LoVo (cell line): ENCODE results near the gene ENO4.
A peak's percentile ranks its signal among the peaks of the same experiment; 100 is the strongest.

ENCODE experiments used
- DNase-seq: peaks from one replicate; pipeline ENCODE4 v3.0.0-alpha.2; 2016; ENCODE audit warnings: low spot score

Gene ENO4

GRCh38 chr10:116849248-116850057 lies at the start of gene ENO4:
ENO4 (plus strand) TSS chr10:116849499; CDS start chr10:116849567, 68 bp downstream.
- peak; percentile 63 for DNase-seq

GRCh38 chr10:116800286-116800929 lies 48.9 kb upstream of the ENO4 start:
- DNase-seq: no peak

GRCh38 chr10:116801658-116802057 lies 47.6 kb upstream of the ENO4 start:
- DNase-seq: no peak

GRCh38 chr10:116802474-116802873 lies 46.8 kb upstream of the ENO4 start:
- DNase-seq: no peak

- no peak for DNase-seq
These were observed 46.4 kb upstream of the ENO4 start for GRCh38 chr10:116802876-116803275.

- no peak for DNase-seq
These were observed 45.6 kb upstream of the ENO4 start for GRCh38 chr10:116803451-116804249.

GRCh38 chr10:116808706-116809105 lies 40.6 kb upstream of the ENO4 start:
- DNase-seq: no peak

- DNase-seq: peak; percentile 19
These were observed 39.7 kb upstream of the ENO4 start for GRCh38 chr10:116809483-116810119.

- DNase-seq: no peak
These were observed 39.2 kb upstream of the ENO4 start for GRCh38 chr10:116810120-116810500.

- DNase-seq: no peak
These were observed 38.4 kb upstream of the ENO4 start for GRCh38 chr10:116810895-116811294.

GRCh38 chr10:116811691-116812090 lies 37.6 kb upstream of the ENO4 start:
- no peak for DNase-seq

GRCh38 chr10:116815641-116816415 lies 33.5 kb upstream of the ENO4 start:
- DNase-seq: no peak

- no peak for DNase-seq
These were observed 32.1 kb upstream of the ENO4 start for GRCh38 chr10:116817178-116817577.

GRCh38 chr10:116817780-116818343 lies 31.4 kb upstream of the ENO4 start:
- no peak for DNase-seq

GRCh38 chr10:116819999-116820677 lies 29.2 kb upstream of the ENO4 start:
- DNase-seq: no peak

- no peak for DNase-seq
These were observed 23.4 kb upstream of the ENO4 start for GRCh38 chr10:116825901-116826300.

- DNase-seq: no peak
These were observed 22.5 kb upstream of the ENO4 start for GRCh38 chr10:116826803-116827202.

GRCh38 chr10:116827214-116827671 lies 22.1 kb upstream of the ENO4 start:
- no peak for DNase-seq

- no peak for DNase-seq
These were observed 21.2 kb upstream of the ENO4 start for GRCh38 chr10:116828116-116828515.

GRCh38 chr10:116829711-116830110 lies 19.6 kb upstream of the ENO4 start:
- DNase-seq: no peak
